ENCODE data around the gene SRPK3. TPM values are rescaled to one million over a fixed set of nuclear protein-coding genes. Genes with fewer than 3 reads are reported as not detected.

Gene SRPK3
- total RNA-seq, 6 experiments from 2014 or later: 0.14 to 0.51 (median 0.27) TPM

DNA sequence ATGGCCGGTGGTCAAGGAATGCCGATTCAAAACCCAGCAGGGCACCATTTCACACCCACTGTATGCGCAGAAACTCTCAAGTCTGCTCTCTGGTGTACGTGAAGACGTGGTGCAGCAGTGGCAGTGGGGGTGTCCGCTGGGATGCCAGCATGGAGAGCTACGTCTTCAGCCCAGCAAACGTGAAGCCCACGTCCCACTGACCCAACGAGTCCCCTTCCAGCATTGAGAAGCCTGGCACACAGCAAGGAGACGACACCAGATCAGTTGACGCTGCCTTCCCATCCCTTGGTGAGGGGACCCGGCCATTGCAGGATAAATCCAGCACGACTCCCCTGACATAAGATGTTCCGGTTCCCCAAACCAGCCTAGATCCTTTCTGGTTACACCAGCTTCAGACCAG, 19.0 kb upstream of the SRPK3 start:
- Mint-ChIP-seq H3K4me3 (no peak overlapping the region), H3K4me1 (ENCODE audit: low read depth) (peaks cover 7% of the 10 kb centered on the region; the same call in 1 of the 2 replicates), H3K36me3 (ENCODE audit: low read depth) (no peaks in the 10 kb centered on the region), H3K27me3 (ENCODE audit: insufficient read depth) (no peaks in the 10 kb centered on the region), H3K9me3 (no peaks in the 10 kb centered on the region), H3K27ac (no peak overlapping the region)
- TF ChIP-seq, protein P1, sequence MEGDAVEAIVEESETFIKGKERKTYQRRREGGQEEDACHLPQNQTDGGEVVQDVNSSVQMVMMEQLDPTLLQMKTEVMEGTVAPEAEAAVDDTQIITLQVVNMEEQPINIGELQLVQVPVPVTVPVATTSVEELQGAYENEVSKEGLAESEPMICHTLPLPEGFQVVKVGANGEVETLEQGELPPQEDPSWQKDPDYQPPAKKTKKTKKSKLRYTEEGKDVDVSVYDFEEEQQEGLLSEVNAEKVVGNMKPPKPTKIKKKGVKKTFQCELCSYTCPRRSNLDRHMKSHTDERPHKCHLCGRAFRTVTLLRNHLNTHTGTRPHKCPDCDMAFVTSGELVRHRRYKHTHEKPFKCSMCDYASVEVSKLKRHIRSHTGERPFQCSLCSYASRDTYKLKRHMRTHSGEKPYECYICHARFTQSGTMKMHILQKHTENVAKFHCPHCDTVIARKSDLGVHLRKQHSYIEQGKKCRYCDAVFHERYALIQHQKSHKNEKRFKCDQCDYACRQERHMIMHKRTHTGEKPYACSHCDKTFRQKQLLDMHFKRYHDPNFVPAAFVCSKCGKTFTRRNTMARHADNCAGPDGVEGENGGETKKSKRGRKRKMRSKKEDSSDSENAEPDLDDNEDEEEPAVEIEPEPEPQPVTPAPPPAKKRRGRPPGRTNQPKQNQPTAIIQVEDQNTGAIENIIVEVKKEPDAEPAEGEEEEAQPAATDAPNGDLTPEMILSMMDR (IDR thresholded peaks at IDR 0.05): no peak
- no peak for DNase-seq

DNA sequence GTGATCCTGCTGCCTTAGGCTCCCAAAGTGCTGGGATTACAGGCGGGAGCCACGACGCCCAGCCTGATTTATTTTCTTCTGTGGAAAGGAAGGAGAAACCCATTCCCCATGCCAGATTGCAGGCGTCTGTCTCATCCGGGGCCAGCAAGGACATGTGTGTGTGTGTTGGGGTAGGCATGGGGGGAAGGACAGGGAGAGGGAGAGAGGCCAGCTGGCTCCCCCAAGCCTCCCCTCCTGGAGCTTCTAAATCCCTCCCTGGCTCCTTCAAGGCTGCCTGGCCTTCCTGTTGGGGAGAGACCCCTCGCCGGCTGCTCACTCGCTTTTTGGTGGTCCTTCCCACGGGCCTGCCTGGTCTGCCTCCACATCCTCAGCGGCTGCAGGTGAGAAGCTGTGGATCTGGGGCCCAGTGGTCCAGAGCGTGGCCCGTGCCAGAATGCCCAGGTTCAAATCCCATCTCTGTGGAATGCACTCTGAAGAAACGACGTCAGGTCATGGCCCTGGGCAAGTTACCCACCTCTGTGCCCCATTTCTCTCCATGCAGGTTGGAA, 18.1 kb upstream of the SRPK3 start:
- Mint-ChIP-seq H3K4me1 (ENCODE audit: low read depth) (peaks cover 7% of the 10 kb centered on the region; the same call in 1 of the 2 replicates), H3K36me3 (ENCODE audit: low read depth) (no peaks in the 10 kb centered on the region), H3K27ac (no peak overlapping the region), H3K9me3 (no peaks in the 10 kb centered on the region), H3K27me3 (ENCODE audit: insufficient read depth) (no peaks in the 10 kb centered on the region), H3K4me3 (no peak overlapping the region)
- no peak for DNase-seq
- TF ChIP-seq, protein P1 (IDR thresholded peaks at IDR 0.05): no peak

DNA sequence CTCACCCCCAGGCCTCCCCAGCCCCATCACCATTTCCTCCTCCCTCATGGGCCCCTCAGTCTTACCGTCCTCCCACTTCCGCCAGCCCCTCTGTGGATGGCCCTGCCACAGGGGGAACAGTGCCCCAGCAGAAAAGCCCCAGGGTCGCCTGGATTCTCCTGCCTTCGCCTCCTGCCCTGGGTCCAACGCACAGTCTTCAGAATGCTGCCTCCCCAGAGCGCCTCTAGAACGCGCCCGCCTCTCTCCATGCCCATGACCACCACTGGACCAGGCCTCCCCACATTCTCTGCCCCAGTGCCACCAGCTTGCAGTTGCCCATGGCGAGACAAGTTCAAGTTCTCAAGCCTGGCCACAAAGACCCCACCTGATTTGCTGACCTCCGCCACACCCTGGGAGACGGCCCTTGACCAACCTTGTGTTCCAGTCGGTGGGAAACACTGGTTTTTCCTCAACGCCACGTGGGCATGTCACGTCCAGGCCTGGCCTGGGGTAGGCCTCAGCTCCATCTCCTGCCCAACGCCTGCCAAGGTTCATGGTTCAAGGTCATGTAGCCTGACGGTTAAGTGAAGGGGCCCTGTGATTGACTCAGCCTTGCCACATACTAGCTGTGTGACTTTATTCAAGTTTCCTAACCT, 17.4 kb upstream of the SRPK3 start:
- Mint-ChIP-seq H3K27me3 (ENCODE audit: insufficient read depth) (no peaks in the 10 kb centered on the region), H3K4me1 (ENCODE audit: low read depth) (peaks cover 7% of the 10 kb centered on the region; the same call in 1 of the 2 replicates), H3K36me3 (ENCODE audit: low read depth) (no peaks in the 10 kb centered on the region), H3K27ac (no peak overlapping the region), H3K4me3 (peak overlapping the region; percentile 87; the same call in 1 of the 2 replicates), H3K9me3 (no peaks in the 10 kb centered on the region)
- TF ChIP-seq, protein P1 (IDR thresholded peaks at IDR 0.05): no peak
- DNase-seq: no peak

DNA sequence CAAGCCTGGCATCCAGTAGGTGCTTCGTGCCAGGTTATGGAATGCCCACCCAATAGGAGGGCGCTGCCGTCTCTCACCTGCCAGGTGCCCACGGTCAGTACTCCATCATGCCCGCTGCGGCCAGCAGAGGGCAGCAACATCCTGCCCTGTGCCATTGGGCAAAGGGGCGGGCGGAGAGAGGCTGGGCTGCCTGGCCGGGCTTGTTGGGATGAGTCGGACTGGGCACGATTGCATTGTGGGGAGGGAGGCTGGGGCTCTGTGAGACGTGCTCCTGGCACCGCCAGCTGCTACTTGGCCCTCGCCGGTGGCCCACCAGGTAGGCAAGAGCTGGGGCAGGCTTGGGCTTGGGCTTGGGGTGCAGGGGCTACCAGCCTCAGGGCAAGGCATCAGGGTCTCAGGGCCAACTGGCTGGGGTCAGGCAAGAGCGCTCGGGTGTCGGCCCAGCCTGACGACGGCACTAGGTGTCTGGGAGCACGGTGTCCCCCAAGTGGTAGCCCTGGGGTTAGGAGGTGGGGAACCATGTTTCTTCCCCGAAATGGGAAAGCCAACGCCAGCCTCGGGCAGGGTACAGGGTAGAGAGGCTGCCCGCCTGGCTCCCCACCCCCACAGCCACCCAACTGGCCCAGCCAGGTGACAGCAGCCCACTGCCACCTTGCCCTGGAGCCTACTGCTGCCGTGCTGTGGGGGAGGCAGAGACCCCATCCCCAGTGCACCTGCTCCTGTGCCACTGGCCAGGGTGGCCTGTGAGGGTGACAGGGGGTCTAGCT, 16.7 kb upstream of the SRPK3 start, which contains the start of gene PLXNB3:
Gene PLXNB3 (plus strand): TSS at position 261 of the 767 bp plus-strand sequence. CDS start 1,287 bp downstream, outside the sequence.
- H3K4me1 Mint-ChIP-seq (ENCODE audit: low read depth): peaks cover 7% of the 10 kb centered on the region; the same call in 1 of the 2 replicates
- H3K9me3 Mint-ChIP-seq: no peaks in the 10 kb centered on the region
- no peaks in the 10 kb centered on the region for H3K27me3 Mint-ChIP-seq (ENCODE audit: insufficient read depth)
- peak; percentile 72 for DNase-seq
- peak within 1 kb of the TSS; percentile 87 for H3K4me3 Mint-ChIP-seq
- TF ChIP-seq, protein P1 (IDR thresholded peaks at IDR 0.05): peak; percentile 90
- H3K36me3 Mint-ChIP-seq (ENCODE audit: low read depth): no peaks in the 10 kb centered on the region
- peak within 1 kb of the TSS; percentile 48; the same call in 1 of the 2 replicates for H3K27ac Mint-ChIP-seq

DNA sequence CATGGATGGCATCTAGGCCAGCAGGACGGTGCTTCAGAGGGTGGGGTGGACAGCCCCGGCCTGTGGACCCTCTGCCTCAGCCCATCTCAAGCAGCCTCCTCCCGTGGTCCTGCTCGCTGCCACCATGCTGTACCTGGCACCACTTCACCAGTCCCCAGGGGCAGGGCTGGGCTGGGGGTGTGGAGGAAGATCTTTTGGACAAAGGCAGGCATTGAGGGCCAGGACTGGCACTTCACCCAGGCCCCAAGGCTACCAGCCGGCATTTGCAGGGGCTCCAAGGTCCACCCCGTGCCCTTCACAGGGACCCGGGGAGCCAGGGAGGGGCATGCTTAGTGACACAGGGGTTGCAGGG, 16.1 kb upstream of the SRPK3 start:
- Mint-ChIP-seq H3K4me3 (peak overlapping the region; percentile 87), H3K27ac (no peak overlapping the region), H3K36me3 (ENCODE audit: low read depth) (no peaks in the 10 kb centered on the region), H3K9me3 (no peaks in the 10 kb centered on the region), H3K27me3 (ENCODE audit: insufficient read depth) (no peaks in the 10 kb centered on the region), H3K4me1 (ENCODE audit: low read depth) (peaks cover 7% of the 10 kb centered on the region; the same call in 1 of the 2 replicates)
- TF ChIP-seq, protein P1 (IDR thresholded peaks at IDR 0.05): no peak
- DNase-seq: no peak
